Lower leg skin (tissue), 3 donors: ENCODE measurements around the gene RIMS1.

Experiments used
- CTCF ChIP-seq, 3 donors: fragments of 450-650 bp; IDR thresholded peaks; one replicate each; pipeline ENCODE4 v1.5.1; 2016; ENCODE audit warnings: antibody characterized with exemption in 3 of 3, mild to moderate bottlenecking in 3 of 3, moderate library complexity in 2 of 3
- POLR2A ChIP-seq, 2 donors: fragments of 450-650 bp; IDR thresholded peaks; one replicate each; pipeline ENCODE4 v1.6.1; 2016 to 2017; ENCODE audit warnings: antibody characterized with exemption in 2 of 2, mild to moderate bottlenecking in 1 of 2, moderate library complexity in 1 of 2

GRCh38 chr6:72217626-72218025, 331.3 kb downstream of the RIMS1 start:
- TF ChIP-seq POLR2A (IDR thresholded peaks at IDR 0.05) (no peak), CTCF (IDR thresholded peaks at IDR 0.05) (no peak)
